Activated T-cell treated with anti-CD3 and anti-CD28 coated beads, Interleukin-2, amount 50 U/mL, for 48 hours (primary cell): ENCODE data around the gene WSB1.
"Not testable (repeated sequence)": the region's sequence is repeated elsewhere in the genome, so short reads cannot be mapped to it uniquely, and the experiment has no call there.

ENCODE experiments used
- DNase-seq, 2 experiments: peaks; one replicate each; pipeline ENCODE4 v3.0.0-alpha.2; 2020

The WSB1 gene

GRCh38 chr17:27318633-27319032, 24.7 kb downstream of the WSB1 start:
- no peak for DNase-seq

GRCh38 chr17:27319541-27320221, 25.8 kb downstream of the WSB1 start:
- DNase-seq: no peak

- DNase-seq: no peak
Measured at GRCh38 chr17:27320222-27320560, 26.3 kb downstream of the WSB1 start.

- DNase-seq: no peak
Measured at GRCh38 chr17:27321372-27321771, 27.5 kb downstream of the WSB1 start.

DNA sequence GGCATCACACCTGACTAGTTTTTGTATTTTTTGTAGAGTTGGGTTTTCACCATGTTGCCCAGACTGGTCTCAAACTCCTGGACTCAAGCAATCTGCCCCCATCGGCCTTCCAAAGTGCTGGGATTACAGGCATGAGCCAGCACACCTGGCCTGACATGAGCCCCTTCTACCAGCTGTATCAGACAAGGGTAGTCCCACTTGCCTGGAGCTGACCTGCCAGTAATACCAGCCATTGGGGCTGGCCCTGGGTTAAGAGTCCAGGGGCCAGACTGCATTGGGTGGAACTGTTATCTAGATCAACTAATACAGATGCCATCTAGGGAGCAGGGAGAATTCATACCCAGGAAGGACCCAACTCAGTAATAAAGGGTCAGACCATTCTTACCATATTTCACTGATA, 28.1 kb downstream of the WSB1 start:
- DNase-seq: peak in 1 of 2 experiments; percentile 13

GRCh38 chr17:27322690-27323508, 29.0 kb downstream of the WSB1 start:
- no peak for DNase-seq

GRCh38 chr17:27323538-27324215, 29.8 kb downstream of the WSB1 start:
- DNase-seq: no peak

DNA sequence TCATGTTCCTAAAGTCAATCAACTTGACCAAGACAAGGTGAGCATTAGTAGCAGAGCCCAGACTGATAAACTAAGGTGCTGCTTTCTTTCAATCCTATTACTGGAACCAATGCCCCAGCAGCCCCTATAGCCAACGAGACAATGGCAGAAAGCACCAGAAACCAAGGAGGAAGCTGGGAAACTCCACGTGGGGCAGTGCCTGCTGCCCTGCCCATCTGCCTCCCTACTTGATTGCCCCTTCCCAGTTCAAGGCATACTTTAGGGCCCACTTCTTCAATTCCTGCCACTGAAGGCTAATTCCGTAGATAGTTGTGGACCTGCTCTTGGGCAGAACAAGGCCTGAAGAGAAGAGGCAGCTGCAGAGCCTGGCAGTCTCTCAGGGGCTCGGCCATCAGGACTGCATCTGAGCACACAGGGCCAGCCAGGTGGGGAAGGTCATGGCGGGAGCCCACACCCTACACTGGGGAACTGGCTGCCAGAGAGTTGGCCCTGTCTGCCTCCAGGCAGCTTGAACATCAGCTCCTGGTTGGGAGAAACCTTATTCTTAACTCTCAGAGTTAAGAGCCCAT, 30.9 kb downstream of the WSB1 start:
- no peak for DNase-seq

DNA sequence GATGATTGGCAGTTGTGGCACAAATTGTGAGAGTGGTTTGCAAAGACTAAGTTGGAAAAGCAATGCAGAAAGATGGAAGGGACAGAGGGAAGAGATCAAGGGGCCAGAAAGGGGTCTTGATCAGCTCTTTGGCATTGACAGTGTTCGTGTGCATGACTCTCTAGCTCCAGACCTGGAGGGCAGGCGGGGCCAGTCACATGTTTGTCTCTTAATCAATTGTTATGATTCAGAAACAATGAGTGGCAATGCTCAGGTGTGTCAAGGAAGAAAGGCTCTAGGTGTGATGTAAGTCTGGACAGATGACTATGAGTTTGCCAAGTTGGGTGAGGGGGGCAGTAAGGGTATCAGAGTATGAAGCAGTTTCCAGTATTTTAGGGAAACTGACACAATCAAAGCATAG, 32.1 kb downstream of the WSB1 start:
- no peak for DNase-seq

DNA sequence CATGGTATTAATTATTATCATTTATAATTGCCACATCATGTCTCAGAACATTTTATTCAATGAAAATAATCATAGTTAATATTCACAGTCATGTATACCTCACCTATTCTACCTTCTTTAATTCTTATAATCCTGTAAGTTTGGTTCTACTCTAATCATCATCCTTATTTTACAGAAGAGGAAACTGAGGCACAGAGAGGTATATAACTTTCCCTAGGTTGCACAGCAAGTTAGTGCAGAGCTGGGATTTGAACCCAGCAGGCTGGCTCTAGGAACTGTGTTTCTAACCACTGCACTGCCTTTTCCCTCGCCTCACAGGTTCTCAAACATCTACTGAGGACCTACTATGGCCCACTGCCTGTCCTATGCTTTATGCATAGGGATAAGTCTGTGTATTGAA, 32.7 kb downstream of the WSB1 start:
- no peak for DNase-seq

- no peak for DNase-seq
Measured at GRCh38 chr17:27327397-27327796, 33.5 kb downstream of the WSB1 start.

GRCh38 chr17:27327871-27328270, 34.0 kb downstream of the WSB1 start:
- DNase-seq: no peak

- DNase-seq: not testable (repeated sequence)
Measured at GRCh38 chr17:27328686-27329085, 34.8 kb downstream of the WSB1 start.

DNA sequence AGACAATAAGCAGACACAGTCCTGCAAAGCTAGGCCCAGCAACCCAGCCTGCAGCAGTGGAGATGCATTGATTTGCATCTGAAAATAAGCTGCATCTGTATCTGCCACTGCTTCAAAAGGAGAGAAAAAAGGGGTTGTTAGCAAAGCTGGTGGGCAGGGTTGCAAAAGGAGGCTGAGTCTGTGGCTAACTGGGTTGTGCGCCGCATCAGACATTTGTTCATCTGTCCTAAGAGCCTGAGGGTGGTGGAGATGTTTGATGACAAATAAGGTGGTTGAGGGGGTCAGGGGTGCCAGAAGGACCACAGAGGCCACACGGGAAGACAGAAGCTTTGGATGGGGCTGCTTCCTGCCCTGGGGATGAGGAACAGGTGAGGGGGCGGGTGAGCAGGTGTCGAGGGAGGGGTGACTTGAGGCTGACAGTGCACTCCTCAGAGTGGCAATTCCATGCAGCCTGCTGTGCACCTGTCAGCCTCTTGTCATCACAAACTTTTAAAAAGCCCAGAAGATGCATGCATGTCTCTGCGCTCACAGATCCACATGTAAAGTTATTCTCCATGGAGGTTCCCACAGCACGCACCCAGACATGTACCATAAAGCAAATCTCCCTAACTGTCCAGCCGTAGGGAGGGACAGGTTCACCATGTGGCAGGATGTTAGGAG, 35.4 kb downstream of the WSB1 start:
- peak in 1 of 2 experiments; percentile 12 for DNase-seq

- no peak for DNase-seq
Measured at GRCh38 chr17:27332047-27332393, 38.1 kb downstream of the WSB1 start.

DNA sequence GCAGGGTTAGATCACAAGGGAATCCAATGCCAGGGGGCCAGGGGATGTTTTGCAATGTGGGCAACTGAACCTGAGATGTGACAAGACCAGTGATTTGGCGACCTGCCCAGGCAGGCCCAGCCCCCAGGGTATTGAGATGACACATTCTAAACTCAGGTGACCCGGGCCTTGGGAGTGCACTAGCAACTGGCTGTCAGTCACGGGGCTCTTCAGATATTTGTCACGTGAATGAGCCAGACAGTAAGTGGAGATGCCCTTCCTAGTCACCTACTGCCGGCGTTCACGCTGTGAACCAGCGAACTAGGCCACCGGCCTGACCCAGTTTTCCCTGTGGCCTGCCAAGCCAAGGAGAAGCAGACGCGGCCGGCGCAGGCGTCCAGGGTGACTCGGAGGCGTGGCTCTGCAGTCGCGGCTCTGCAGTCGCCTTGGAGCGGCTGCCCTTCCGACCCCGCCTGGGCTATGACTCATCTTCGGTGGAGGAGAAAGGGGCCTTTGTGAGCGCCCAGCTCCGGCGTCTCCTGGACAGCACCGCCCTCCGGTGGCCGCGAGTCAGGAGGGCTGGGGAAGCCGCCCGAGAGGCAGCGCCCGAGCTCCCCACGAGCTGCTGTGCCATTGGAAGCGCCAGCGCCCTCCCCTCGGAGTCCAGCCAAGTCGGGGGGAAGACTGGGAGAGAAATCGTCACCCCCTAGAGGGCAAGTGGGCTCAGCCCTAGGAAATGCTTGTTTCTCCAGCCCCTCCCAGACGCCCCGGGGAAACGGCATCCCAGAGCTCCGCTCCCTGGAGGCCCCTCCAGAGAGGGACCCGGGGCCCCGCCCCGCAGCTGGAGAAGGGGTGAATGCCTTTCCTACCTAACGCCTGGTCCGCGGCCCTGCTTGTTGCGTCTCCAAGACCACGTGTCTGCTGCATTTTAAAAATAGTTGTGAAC, 38.8 kb downstream of the WSB1 start:
- peak; percentile 93 to 94 for DNase-seq

- DNase-seq: peak; percentile 39 to 53
Measured at GRCh38 chr17:27333410-27333980, 39.6 kb downstream of the WSB1 start.

GRCh38 chr17:27336184-27336583, 42.3 kb downstream of the WSB1 start:
- no peak for DNase-seq

- DNase-seq: no peak
Measured at GRCh38 chr17:27338536-27338985, 44.6 kb downstream of the WSB1 start.

DNA sequence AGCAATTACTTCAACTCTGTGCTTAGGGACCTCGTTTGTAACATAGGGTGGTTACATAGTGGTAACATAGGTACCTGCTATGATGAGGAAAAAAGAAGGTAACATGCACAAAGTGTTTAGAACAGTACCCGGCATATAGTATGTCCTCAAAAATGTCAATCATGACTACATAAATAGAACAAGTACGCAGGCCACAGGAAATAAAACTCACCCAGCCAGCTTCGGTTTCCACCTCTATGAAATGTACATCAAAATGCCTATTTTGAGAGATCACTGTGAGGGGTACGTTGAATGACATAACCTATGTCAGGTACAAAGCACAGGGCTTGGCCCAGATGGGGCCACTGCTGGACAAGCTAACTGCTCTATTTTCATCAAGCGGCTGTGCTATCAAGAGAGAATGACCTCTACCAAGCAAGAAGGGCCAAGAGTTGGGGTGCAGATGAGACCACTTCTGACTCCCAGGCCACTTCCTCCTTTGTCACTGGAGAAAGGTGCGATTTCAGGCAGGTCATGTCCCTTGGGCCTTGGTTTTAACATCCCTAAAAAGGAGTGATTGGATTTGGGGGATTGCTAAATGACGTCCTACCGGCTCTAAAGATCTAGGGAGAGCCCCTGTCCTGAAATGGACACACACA, 45.4 kb downstream of the WSB1 start:
- no peak for DNase-seq
